ENCODE measurements around the gene XPC. TPM values are rescaled to one million over a fixed set of nuclear protein-coding genes. Genes with fewer than 3 reads are reported as not detected.

The XPC gene
- total RNA-seq, 1 experiment from 2014 or later: 34.9 TPM

DNA sequence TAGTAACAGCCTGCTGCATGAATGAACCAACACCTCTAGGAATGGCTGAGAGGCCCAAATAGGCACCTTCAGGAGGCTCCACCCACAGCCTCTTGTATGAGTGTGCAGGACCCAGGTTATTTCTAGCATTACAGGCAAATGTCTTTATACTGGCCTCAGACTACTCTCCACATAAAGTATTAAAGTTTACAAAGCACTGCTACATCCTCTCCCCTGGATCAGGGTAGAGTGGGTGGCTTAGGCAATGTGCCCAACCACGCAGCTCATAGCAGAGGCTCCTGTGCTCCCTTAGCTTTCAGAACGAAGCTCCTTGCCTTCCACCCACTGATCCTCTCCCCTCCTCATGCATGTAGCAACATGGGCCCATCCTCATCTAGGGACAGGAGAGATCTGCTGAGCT is 37.3 kb downstream of the XPC start:
- H3K4me3 Mint-ChIP-seq: no peak overlapping the region
- peak; percentile 0 for DNase-seq (ENCODE audit: low spot score)
- H3K4me1 Mint-ChIP-seq: peaks cover 11% of the 10 kb centered on the region; the same call in 1 of the 2 replicates
- H3K27ac Mint-ChIP-seq: no peak overlapping the region
- H3K27me3 Mint-ChIP-seq (ENCODE audit: low read depth): no peaks in the 10 kb centered on the region
- POLR2A ChIA-PET: no interaction called here
- TF ChIP-seq, protein P1, sequence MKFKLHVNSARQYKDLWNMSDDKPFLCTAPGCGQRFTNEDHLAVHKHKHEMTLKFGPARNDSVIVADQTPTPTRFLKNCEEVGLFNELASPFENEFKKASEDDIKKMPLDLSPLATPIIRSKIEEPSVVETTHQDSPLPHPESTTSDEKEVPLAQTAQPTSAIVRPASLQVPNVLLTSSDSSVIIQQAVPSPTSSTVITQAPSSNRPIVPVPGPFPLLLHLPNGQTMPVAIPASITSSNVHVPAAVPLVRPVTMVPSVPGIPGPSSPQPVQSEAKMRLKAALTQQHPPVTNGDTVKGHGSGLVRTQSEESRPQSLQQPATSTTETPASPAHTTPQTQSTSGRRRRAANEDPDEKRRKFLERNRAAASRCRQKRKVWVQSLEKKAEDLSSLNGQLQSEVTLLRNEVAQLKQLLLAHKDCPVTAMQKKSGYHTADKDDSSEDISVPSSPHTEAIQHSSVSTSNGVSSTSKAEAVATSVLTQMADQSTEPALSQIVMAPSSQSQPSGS (CRISPR knock-in tag; IDR thresholded peaks at IDR 0.05; ENCODE audit: borderline replicate concordance, low read depth): no peak
- no peak for TF ChIP-seq MYBL2 (CRISPR knock-in tag; IDR thresholded peaks at IDR 0.05)
- no peak for TF ChIP-seq E2F1 (CRISPR knock-in tag; IDR thresholded peaks at IDR 0.05)
- TF ChIP-seq USF1 (CRISPR knock-in tag; IDR thresholded peaks at IDR 0.05): no peak
- TF ChIP-seq CDX4 (CRISPR knock-in tag; IDR thresholded peaks at IDR 0.05; ENCODE audit: borderline replicate concordance): no peak
- TF ChIP-seq, protein P2, sequence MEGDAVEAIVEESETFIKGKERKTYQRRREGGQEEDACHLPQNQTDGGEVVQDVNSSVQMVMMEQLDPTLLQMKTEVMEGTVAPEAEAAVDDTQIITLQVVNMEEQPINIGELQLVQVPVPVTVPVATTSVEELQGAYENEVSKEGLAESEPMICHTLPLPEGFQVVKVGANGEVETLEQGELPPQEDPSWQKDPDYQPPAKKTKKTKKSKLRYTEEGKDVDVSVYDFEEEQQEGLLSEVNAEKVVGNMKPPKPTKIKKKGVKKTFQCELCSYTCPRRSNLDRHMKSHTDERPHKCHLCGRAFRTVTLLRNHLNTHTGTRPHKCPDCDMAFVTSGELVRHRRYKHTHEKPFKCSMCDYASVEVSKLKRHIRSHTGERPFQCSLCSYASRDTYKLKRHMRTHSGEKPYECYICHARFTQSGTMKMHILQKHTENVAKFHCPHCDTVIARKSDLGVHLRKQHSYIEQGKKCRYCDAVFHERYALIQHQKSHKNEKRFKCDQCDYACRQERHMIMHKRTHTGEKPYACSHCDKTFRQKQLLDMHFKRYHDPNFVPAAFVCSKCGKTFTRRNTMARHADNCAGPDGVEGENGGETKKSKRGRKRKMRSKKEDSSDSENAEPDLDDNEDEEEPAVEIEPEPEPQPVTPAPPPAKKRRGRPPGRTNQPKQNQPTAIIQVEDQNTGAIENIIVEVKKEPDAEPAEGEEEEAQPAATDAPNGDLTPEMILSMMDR (IDR thresholded peaks at IDR 0.05): no peak
- no peak for TF ChIP-seq SOX15 (CRISPR knock-in tag; IDR thresholded peaks at IDR 0.05)
- TF ChIP-seq NR3C1 (CRISPR knock-in tag; conservative IDR thresholded peaks at IDR 0.05; ENCODE audit: low read depth): no peak
- TF ChIP-seq SMAD3 (CRISPR knock-in tag; IDR thresholded peaks at IDR 0.05; ENCODE audit: borderline replicate concordance): no peak
- TF ChIP-seq, protein P3, sequence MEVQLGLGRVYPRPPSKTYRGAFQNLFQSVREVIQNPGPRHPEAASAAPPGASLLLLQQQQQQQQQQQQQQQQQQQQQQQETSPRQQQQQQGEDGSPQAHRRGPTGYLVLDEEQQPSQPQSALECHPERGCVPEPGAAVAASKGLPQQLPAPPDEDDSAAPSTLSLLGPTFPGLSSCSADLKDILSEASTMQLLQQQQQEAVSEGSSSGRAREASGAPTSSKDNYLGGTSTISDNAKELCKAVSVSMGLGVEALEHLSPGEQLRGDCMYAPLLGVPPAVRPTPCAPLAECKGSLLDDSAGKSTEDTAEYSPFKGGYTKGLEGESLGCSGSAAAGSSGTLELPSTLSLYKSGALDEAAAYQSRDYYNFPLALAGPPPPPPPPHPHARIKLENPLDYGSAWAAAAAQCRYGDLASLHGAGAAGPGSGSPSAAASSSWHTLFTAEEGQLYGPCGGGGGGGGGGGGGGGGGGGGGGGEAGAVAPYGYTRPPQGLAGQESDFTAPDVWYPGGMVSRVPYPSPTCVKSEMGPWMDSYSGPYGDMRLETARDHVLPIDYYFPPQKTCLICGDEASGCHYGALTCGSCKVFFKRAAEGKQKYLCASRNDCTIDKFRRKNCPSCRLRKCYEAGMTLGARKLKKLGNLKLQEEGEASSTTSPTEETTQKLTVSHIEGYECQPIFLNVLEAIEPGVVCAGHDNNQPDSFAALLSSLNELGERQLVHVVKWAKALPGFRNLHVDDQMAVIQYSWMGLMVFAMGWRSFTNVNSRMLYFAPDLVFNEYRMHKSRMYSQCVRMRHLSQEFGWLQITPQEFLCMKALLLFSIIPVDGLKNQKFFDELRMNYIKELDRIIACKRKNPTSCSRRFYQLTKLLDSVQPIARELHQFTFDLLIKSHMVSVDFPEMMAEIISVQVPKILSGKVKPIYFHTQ (CRISPR knock-in tag; IDR thresholded peaks at IDR 0.05): no peak
- no peaks in the 10 kb centered on the region for H3K9me3 Mint-ChIP-seq
- no peak for ATAC-seq
- CTCF ChIA-PET: interaction anchor here (4.9 kb wide), 1 partner anchor 244 kb away, joined by 18 read pairs; no protein-coding TSS in a partner anchor
- H3K36me3 Mint-ChIP-seq: peaks cover 12% of the 10 kb centered on the region

DNA sequence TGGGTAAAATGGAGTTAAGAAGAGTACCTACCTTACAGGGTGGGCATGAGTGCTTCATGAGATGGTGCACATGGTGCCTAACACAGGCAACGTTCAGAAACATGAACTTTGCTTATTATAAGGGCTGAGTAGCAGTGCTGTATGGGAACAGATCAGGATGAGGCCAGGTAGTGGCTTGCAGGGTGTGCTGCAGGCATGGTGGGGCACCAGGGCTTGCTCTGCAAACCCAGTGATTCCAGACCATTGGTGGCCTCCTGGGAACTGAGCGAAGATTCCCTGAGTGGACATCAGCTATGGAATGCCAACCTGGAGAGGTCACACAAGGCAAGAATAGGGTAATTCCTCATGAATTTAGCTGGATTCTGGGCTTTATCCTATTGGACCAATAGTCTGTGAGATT is 37.7 kb downstream of the XPC start:
- no peak for TF ChIP-seq HMGA2 (CRISPR knock-in tag; IDR thresholded peaks at IDR 0.05)
- TF ChIP-seq NR2C2 (CRISPR knock-in tag; IDR thresholded peaks at IDR 0.05): no peak
- no peak for TF ChIP-seq ZBTB43 (CRISPR knock-in tag; IDR thresholded peaks at IDR 0.05)
- TF ChIP-seq E2F1 (CRISPR knock-in tag; IDR thresholded peaks at IDR 0.05): no peak
- H3K4me3 Mint-ChIP-seq: no peak overlapping the region
- DNase-seq (ENCODE audit: low spot score): no peak
- H3K27ac Mint-ChIP-seq: no peak overlapping the region
- CTCF ChIA-PET: interaction anchor here (4.9 kb wide), 1 partner anchor 244 kb away, joined by 18 read pairs; no protein-coding TSS in a partner anchor
- peaks cover 11% of the 10 kb centered on the region; the same call in 1 of the 2 replicates for H3K4me1 Mint-ChIP-seq
- no peak for ATAC-seq
- H3K27me3 Mint-ChIP-seq (ENCODE audit: low read depth): no peaks in the 10 kb centered on the region
- H3K36me3 Mint-ChIP-seq: peaks cover 13% of the 10 kb centered on the region
- no peaks in the 10 kb centered on the region for H3K9me3 Mint-ChIP-seq
- POLR2A ChIA-PET: no interaction called here

All from WTC11 (cell line).